Stimulated activated CD8-positive, alpha-beta memory T cell treated with anti-CD3 and anti-CD28 coated beads, Interleukin-7, amount 100 ng/mL, for 24 hours (primary cell): ENCODE data around the gene GALNT6.
"Not testable (repeated sequence)": the region's sequence is repeated elsewhere in the genome, so short reads cannot be mapped to it uniquely, and the experiment has no call there.

Experiments
- DNase-seq: peaks from one replicate; pipeline ENCODE4 v3.0.0-alpha.2; 2020; ENCODE audit warnings: low read depth

The GALNT6 gene

GRCh38 chr12:51322452-51322851, 68.8 kb downstream of the GALNT6 start:
- no peak for DNase-seq

GRCh38 chr12:51321882-51322281, 69.3 kb downstream of the GALNT6 start:
- DNase-seq, result no peak

DNA sequence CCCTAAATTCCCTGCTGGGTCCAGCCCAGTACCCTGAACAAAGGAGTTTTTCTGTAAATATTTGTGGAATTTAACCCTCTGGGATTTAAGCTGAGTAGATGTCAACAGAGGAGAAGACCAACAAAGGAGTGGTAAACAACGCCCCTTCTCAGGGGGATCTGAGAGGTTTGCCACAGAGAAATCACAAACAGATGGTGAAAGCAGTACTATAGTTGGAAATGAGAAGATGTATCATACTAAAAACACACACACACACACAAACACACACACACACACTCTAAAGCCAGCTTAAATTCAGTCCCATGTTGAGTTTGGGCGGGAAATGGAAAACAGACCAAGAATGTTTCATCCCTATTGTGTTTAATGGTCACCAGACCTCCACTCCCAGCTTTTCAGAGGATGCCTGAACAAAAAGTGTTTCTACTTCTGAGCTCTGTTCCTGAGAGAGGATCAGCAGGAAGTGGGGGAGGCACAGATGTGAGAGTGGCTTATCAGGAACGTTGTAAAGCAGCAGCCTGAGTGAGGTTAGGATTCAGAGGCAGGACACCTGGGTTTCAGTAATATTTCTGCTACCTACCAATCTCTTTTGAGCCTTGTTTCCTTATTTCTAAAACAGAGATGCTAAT, 70.4 kb downstream of the GALNT6 start:
- no peak for DNase-seq

DNA sequence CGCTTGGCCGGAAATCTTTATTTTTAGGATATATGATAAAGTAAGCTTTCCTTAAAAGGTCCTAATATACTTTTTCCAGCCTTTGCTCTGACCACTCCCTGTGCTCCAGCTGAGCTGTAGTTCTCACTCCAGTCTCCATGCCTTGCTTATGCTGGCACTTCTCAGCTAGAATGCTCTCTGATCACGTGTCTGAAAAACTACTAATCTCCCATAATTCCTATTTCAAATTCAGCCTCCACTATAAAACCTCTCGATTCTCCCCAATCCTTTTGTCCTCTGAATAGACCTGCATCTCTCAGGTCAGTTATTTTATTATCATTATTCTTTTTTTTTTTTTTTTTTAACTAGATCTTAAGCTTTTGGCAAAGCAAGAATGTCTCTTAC, 70.9 kb downstream of the GALNT6 start:
- no peak for DNase-seq

DNA sequence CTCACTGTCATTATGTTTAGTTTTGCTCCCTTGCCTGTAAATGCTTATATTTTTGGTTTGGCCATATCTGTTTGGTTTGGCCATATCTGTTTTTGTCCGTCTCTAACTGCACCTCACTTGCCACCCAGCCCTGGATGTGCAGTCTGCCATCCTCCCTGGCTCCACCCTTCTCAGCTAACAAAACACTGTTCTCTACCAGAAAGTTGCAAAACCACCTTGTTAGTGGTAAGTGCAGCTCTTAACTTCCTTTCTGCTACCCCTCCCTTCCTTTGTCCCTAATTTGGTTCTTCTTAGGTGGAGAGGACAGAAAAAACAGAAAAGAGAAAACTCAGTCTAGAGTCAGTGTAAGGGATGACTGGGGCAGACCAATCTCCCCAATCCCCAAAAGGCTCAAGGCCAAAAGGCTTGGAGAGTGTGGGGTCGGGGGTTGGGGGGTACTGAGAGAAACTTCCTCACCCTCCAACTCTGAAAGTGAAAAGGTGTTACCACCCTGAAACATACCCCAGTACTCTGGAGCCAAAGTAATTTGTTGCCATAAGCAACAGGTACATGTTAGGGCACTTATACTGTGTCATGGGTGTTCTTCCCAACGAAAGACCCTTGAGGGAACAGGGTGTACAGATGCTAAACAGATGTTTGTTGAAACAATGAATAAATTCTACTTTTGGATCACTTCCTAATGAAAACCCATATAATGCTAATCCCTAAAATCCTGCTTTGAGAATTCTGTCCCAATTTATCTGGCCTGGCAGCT, 72.2 kb downstream of the GALNT6 start:
- DNase-seq, result no peak

- DNase-seq, result not testable (repeated sequence)
These were observed 73.0 kb downstream of the GALNT6 start for GRCh38 chr12:51318057-51318806.

- no peak for DNase-seq
These were observed 79.8 kb downstream of the GALNT6 start for GRCh38 chr12:51311389-51311788.

DNA sequence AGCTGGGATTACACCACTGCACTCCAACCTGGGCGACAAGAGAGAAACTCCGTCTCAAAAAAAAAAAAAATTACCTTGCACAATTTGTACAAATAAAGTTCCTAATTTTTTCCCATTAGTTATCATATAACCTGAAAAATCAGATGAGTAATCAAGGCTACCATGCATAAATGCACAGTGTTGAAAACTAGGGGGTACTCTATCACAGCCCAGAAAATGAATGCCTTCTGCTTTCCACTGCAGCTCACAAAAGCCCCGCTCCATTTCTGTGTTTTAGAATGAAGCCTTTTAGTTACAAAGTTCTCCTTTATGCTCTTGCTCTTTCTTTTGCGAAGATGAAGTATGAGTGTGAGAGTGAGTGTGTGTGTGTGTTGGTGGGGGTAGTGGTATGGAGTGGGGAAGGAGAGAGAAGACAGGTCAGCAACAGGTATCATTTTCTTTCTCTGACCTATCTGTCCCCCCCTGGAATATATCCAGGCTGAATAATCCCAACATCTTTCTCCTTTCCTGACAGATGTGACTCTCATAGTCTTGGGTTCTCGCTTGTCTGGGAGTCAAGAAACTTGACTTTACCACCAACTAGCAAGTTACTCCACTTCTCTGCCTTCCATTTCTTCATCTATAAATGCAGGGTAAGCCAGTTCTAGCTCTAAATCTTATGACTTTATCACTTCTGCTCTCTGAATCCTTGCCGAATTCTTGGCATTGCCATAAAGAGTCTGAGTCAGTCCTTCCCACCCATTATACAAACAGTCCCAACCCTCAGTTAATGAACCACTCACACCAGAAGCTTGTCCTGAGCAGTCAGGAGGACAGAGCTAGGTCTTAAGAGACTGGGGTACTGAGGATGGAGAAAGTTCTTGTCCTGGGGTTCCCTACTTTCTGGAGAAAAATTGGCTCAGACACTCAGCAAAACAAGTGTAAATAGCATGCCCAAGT, 83.3 kb downstream of the GALNT6 start:
- DNase-seq, result no peak

DNA sequence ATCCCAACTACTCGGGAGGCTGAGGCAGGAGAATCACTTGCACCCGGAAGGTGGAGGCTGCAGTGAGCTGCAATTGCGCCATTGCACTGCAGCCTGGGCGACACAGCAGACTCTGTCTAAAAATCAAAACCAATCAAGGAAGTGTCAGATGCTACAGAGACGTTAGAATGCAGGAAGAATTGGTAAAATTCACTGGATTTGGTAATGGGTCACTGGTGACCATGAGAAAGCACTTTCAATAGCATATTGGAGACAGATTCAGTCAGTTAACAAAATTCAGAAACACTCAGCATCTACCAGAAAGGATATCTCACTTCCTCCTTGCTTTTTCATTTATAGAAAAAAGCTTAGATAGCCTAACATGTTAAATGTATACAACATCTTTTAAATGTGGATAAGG, 84.7 kb downstream of the GALNT6 start:
- no peak for DNase-seq
